Occipital lobe (tissue), 2 donors: ENCODE measurements around the gene ZSCAN1. TPM values are rescaled to one million over a fixed set of nuclear protein-coding genes. Genes with fewer than 3 reads are reported as not detected.
"Not testable (repeated sequence)": the region's sequence is repeated elsewhere in the genome, so short reads cannot be mapped to it uniquely, and the experiment has no call there.

Experiments
- DNase-seq: peaks from one replicate; lab custom pipeline; 2025; lab: John Stamatoyannopoulos, UW
- total RNA-seq: library from RNA; depleted of rRNA; stranded (reverse); fragments of >200 nt; gene quantifications from one replicate; pipeline ENCODE4 v1.2.3, GENCODE V29; 2014

Gene ZSCAN1, protein sequence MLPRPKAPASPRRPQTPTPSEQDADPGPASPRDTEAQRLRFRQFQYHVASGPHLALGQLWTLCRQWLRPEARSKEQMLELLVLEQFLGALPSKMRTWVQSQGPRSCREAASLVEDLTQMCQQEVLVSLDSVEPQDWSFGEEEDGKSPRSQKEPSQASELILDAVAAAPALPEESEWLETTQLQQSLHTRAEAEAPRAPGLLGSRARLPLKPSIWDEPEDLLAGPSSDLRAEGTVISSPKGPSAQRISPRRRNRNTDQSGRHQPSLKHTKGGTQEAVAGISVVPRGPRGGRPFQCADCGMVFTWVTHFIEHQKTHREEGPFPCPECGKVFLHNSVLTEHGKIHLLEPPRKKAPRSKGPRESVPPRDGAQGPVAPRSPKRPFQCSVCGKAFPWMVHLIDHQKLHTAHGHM
- 0.62 TPM for total RNA-seq

DNA sequence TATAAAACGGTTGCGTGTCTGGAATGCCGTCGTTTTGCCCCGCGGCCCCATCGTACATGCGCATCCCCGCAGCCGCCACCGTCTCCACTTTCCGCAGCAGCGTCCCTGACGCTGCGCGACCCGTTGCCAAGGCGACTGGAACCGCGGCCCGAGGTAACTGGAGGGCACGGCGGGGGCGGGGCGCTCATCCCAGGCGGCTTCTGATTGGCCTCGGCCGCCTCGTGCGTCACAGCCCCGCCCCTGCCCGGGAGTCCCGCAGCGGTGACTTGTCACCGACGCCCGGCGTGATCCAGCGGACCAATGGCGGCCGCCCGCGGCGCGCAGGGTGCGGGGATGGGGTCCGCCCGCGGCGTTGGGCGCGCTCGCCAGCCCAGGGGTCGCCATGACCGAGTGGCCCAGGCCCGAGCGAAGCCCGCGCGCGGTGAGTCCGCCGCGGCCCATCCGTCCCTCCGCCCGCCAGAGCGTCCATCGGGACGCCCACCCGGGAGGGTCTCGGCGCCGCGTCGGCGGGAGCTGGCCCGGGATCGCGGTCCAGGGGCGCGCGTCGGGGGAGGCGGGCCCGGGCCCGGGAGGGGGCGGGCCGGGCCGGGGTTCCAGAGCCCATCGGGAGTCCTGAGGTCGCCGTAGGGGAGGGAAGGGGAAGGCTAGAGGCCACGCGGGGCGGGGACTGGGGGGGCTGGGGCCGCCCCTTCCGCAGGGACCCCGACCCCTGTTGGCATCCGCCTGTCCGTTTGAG lies at the start of gene ZSCAN1:
Gene ZSCAN1, plus strand, starts transcription at position 285 of the 736 bp plus-strand sequence. CDS start 3,812 bp downstream, outside the sequence.
- peak; percentile 90 for DNase-seq

- no peak for DNase-seq
These were observed 41.0 kb upstream of the ZSCAN1 start for GRCh38 chr19:57992841-57993240.

DNA sequence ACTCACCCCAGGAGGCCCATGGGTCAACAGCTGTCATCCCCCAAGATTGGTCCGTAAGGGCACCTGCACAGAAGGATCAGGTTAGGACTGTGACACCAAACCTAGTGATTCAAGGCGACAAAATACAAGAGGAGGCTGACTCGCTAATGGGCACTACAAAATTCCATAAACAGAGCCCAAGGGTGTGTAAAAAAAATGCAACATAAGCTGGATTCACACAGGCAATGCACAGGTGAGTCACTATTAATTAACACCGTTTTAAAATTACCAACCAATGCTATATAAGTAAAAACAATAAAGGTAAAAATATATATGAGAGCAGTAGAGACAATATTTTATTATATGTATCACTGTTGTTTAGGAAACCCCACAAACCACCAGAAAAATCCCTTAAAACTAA lies 33.1 kb upstream of the ZSCAN1 start:
- no peak for DNase-seq

DNA sequence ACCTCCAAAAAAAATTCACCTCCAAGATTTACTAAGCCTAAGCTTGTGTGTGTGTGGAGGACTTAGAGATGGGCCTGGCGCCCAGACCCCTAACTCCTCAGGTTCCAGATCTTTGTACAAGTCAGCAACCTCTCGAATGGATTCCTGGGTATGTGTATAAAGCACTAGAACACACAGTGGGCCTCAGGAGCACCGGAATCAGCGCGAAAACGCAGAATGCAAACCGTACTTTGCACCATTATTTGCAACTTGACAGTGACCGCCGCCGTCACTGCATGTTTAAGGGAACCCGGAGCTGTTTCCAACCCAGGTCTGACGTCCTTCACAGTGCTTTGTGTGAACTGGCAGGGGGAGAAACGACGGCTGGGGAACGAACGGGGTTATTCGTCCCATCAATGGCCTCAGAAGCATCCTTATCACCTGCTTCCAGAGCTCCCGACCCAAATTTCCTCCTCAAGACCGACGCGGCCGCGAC lies 31.9 kb upstream of the ZSCAN1 start:
- no peak for DNase-seq

GRCh38 chr19:58002384-58003173 lies 31.2 kb upstream of the ZSCAN1 start, which contains the start of gene ZNF606:
TSS of gene ZNF606 (minus strand) at chr19:58002820. CDS start at chr19:58001319, 1,501 bp downstream.
- peak; percentile 76 for DNase-seq

GRCh38 chr19:58003174-58003828 lies 30.5 kb upstream of the ZSCAN1 start:
- no peak for DNase-seq

DNA sequence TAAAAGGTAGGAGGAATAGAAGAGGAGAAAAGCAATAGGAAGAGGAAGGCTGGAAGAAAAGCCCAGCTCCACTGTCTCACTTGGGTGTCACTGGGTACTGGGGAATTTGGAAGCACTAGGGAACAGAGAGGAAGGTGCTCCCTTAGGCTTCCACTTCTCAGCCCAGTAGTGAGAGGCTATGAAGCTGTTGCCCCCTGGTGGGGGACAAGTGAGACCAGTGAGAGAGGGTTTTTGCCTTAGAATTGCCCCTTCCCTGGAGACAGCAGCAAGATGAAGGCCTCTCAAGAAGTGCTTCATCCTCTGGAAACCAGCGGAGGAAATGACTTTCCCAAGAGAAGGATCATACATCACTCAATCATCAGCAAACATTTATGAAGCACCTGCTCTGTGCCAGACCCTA lies 26.5 kb upstream of the ZSCAN1 start:
- DNase-seq = no peak

- not testable (repeated sequence) for DNase-seq
These were observed 24.9 kb upstream of the ZSCAN1 start for GRCh38 chr19:58008877-58009276.

DNA sequence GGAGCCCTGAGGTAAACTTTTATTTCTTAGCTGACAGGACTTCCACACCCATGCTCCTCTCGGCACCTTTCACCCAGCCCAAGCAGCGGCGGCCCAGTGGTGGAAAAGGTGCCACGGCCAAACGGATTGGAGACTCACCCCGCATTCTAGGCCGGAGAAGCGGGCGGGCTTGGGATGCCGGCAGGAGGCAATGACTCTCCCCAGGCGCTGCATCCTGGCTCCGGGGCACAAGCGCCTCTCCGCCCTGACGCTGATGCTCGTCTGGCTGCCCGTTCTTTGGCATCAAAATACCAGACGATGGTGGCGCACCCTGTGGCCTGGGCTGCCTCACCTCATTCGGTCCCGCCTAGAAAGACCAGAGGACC lies 24.5 kb upstream of the ZSCAN1 start:
- DNase-seq = no peak

- DNase-seq = peak; percentile 91
These were observed 24.0 kb upstream of the ZSCAN1 start for GRCh38 chr19:58009666-58010301.

- no peak for DNase-seq
These were observed 23.3 kb upstream of the ZSCAN1 start for GRCh38 chr19:58010507-58010906.

DNA sequence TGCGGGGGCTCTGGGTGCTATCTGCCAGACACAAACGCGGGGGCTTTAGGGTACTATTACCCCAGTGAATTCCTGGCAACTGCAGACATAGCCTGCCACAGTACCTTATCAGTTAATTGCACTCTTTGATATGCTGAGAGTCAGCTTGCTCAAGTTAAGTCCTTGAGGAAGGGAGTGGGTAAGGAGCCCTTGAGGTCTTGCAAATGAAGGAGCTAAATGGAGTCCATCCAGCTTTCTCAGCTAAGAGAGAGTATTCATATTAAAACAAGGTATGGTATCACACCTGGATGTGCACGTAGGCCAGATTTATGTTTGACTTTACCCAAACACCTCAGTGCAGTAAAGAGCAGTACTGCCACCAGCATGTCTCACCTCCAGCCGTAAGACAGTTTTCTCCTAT lies 19.7 kb upstream of the ZSCAN1 start:
- no peak for DNase-seq

GRCh38 chr19:58020129-58020528 lies 13.7 kb upstream of the ZSCAN1 start:
- no peak for DNase-seq

DNA sequence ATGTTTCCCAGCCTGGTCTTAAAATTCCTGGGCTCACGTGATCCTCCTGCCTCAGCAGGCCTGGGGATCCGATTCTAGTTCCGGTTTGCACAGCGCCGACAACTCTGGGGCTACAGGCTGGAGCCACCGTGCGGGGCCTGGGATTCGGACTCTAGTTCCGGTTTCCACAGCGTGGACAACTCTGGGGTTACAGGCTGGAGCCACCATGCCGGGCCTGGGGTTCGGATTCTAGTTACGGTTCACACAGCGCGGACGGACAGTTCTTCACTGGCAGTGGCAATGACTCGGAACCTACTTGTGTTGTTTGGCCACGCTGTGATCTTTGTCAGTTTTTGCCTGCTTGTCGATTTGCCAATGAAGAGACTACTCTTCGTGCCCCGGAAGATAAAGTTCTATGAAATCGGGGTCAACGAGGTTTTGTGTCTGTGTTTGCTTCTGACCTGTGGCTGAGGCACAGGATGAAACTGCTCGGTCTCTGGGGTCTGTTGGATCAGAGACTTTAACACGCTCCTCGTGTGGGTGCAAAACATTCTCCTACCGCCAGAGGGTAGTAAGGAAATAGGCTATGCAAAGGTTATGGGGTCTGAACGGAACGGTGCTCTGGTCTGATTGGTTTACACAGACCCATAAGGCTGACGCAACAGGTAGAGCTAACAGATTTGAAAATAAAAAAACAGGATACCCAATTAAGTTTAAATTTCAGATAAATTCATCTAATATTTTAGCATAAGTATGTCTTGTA lies 12.1 kb upstream of the ZSCAN1 start:
- no peak for DNase-seq

- DNase-seq = no peak
These were observed 11.6 kb upstream of the ZSCAN1 start for GRCh38 chr19:58022283-58022660.

- no peak for DNase-seq
These were observed 9.2 kb upstream of the ZSCAN1 start for GRCh38 chr19:58024661-58025060.

- no peak for DNase-seq
These were observed 610 bp downstream of the ZSCAN1 start for GRCh38 chr19:58034477-58034793.

- no peak for DNase-seq
These were observed 2.0 kb downstream of the ZSCAN1 start for GRCh38 chr19:58035863-58036262.

DNA sequence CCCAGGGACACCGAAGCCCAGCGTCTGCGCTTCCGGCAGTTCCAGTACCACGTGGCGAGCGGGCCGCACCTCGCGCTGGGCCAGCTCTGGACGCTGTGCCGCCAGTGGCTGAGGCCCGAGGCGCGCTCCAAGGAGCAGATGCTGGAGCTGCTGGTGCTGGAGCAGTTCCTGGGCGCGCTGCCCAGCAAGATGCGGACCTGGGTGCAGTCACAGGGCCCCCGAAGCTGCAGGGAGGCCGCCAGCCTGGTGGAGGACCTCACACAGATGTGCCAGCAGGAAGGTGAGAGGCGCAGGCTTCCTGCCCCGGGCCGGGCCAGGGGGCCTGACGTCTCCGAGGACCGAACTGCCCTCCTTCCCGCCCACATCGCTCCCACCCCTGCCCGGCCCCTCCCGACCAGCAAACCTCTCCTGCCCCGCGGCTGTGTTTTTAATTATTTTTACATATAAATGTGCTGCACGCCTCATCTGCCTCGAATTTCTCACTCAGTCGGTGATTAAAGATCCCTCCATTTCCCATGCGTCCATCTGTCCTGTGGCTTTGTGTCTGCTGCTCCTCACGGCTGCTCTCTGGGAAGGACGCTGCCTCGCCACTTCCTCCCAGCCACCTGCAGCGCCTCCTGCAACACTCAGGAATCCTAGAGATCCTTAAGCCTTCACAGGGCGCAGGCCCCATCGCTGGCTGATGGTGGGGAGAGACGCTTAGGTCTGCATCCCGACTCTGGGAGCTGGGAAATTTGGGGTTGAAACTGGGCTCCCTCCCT lies 4.3 kb downstream of the ZSCAN1 start:
- DNase-seq = no peak
